Glomerular visceral epithelial cell (primary cell): Measurements from ENCODE around the gene NFE2L1.
"Not testable (repeated sequence)": the region's sequence is repeated elsewhere in the genome, so short reads cannot be mapped to it uniquely, and the experiment has no call there.

ENCODE experiments used
- DNase-seq: peaks from one replicate; pipeline ENCODE4 v3.0.0-alpha.2; 2016; ENCODE audit errors: extremely low spot score

The NFE2L1 gene, protein sequence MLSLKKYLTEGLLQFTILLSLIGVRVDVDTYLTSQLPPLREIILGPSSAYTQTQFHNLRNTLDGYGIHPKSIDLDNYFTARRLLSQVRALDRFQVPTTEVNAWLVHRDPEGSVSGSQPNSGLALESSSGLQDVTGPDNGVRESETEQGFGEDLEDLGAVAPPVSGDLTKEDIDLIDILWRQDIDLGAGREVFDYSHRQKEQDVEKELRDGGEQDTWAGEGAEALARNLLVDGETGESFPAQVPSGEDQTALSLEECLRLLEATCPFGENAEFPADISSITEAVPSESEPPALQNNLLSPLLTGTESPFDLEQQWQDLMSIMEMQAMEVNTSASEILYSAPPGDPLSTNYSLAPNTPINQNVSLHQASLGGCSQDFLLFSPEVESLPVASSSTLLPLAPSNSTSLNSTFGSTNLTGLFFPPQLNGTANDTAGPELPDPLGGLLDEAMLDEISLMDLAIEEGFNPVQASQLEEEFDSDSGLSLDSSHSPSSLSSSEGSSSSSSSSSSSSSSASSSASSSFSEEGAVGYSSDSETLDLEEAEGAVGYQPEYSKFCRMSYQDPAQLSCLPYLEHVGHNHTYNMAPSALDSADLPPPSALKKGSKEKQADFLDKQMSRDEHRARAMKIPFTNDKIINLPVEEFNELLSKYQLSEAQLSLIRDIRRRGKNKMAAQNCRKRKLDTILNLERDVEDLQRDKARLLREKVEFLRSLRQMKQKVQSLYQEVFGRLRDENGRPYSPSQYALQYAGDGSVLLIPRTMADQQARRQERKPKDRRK

DNA sequence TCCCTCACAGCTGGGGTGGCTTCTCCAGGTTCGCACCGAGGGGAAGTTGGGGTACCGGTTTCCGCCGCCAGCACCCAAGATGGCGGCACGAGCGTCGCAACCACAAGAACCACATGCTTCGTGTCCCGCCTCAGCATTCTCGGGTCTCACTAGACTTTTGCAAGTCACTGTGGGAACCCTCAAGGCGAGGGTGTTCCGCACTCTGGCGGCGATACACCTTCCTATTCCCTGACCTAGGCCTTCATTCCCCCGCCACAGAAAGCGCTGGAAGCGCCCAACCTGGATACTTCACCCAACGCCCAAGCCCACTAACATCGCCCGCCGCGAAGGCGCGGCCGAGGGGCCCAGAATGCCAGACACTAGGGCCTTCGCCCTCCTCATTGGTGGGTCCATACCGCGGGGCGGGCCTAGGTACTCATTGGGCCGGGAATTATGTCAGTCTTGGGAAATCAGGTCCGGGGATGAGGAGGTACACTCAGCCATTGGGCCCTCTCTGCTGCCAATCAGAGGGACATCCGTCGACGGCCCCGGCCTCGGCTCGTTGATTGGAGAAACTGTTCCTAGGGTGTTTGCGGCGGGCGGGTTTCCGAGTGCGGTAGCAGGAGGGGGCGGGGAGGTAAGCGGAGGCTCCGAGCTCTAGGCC is at the start of gene NFE2L1:
TSS of gene NFE2L1 (plus strand) at position 619 of the 643 bp plus-strand sequence. CDS start 2,760 bp downstream, outside the sequence.
- DNase-seq: peak; percentile 100

DNA sequence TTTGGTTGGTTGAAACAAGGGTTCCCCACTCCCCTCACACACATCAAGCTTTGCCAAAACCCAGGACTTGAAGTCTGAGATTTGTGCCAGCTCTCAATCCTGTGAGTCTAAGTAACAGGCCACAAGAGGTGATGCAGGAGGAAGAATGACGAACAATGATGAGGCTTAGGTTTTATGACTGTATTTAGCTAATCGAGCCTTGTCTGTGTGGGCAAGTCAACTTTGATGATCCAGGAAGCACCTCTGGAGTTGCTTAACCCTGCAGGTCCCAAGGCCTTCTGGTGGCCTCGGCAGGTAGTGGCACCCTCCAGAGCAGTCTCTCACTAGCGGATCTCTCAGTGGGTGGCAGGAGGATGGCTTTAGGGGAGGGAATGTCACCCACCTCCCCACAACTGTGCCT is 48.6 kb upstream of the NFE2L1 start:
- DNase-seq: peak; percentile 34

DNA sequence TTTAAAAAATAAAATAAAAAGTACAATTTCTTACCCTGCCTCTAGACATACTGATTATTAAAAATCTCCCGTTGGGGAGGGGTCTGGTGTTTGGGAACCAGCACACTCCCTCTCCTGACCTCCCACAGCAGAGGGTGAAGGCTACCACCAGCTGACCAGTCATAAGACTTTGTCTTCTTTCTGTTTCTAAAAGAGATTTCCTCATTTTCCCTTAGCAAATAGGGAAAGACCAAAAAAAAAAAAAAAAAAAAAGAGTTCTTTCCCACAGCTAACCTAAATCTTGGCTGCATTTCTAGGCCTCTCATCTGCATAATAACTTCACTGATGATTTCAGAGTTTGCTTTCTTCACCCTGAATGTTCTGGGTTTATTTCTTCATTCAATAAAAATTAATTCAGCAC is 47.0 kb upstream of the NFE2L1 start:
- DNase-seq: no peak

DNA sequence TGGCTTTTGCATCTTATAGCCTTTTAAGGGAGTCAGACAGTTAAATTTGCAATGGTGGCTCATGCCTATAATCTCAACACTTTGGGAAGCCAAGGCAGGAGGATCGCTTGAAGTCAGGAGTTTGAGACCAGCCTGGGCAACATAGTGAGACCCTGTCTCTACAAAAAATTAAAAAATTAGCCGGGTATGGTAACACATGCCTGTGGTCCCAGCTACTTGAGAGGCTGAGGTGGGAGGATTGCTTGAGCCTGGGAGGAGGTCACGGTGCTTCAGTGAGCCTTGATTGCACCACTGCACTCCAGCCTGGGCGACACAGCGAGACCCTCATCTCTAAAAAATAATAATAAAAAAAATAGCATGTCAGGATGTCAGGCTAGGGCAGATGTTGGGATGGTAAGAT is 46.5 kb upstream of the NFE2L1 start:
- DNase-seq: not testable (repeated sequence)

DNA sequence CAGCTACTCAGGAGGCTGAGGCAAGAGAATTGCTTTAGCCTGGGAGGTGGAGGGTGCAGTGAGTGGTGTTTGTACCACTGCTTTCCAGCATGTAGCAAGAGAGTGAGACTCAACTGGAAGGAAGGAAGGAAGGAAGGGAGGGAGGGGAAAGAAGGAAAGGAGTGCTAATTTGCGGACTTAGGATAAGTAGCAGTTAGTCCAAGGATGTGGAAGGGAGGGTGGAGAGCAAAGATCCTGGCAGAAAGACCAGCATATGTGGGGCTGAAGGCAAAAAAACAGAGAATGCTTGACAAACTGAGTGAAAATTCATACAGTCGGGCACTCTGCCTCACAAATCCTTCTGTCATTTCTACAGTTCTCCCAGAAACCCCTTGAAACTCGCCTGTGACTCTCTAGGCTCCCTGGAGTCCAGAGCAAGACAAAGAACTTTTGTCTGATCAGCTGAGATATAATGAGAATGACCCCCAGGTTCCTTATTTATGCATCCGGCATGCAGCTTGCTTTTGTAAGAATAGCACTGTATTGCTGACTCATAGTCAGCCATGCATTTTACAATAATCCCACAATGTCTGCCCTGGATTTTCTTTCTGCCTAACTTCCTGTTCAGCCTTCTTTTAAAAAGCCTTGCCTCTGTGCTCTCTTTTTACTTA is 45.8 kb upstream of the NFE2L1 start:
- peak; percentile 82 for DNase-seq

DNA sequence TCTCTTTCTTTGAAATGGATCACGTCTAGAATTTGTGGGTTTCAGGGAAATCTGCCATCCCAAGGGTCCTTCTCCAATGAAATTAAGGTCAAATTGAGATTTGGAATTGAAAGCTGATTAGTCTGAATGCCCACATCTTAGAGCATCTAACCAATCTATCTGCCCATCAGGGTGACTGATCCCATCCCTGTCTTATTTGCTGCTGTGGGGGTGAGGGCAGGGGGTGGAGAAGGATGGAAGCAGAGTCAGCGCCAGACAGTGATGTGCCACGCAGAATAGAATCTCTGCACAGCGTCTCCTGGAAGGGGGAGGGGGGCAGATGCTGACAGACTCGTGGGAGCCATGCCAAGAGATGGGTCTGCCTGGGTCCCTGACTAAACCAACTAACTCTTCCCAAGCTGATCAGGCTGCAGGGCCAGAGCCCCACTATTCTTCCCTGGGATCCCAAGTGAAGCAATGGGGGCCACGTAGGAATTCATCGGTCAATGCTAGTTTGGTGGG is 45.2 kb upstream of the NFE2L1 start:
- peak; percentile 47 for DNase-seq

DNA sequence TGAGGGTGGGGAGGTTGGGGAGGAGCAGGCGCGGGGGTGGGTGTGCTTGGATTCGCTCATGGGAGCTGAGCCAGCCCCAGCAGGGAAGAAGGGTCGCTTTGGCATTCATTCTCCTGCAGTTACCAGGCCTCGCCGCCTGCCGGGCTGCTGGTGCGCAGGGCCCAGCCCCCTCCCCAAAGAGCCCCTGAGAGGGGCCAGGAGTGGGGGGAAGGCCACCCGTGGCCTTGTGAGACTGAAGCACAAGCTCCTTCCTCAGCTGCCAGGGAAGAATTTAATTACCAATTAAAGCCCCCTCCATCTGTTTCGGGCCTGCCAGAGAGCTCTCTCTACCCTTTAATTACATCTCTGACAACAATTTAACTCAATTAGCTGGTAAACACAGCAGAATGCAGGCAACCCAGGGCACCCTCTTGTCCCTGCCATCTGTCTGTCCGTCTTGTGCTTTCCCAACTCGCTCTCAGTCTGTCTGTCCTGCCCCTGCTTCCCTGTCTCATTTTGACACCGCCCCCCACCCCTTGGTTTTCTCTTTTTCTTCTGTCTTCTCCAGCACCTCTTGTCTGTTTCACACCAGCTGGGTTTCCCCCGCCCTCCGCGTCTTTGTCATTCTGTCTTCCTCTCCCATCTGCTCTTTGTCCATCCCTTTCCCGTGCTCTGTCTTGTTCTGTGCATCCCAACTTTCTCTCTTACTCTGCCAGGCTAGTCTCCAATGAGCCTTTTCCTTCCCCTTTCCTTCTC is 44.6 kb upstream of the NFE2L1 start:
- DNase-seq: no peak

DNA sequence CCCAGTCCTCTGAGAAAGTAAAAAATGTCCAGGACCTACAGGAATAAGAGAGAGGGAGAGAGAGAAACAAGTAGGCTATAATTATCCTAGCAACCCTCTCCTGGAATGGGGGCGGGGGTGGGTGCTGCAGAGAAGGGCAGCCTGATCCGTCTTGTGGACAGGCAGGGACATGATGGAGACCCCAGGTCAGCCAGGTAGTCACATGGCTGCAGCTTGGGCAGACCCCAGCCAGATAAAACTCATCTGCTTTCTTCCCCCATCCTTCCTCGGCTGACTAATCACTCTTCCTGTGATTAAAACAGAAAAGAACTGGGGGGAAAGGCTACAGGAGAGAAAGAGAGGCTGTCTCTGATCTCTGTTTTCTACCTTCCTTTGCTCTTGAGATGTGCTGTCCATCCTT is 43.2 kb upstream of the NFE2L1 start:
- DNase-seq: no peak

DNA sequence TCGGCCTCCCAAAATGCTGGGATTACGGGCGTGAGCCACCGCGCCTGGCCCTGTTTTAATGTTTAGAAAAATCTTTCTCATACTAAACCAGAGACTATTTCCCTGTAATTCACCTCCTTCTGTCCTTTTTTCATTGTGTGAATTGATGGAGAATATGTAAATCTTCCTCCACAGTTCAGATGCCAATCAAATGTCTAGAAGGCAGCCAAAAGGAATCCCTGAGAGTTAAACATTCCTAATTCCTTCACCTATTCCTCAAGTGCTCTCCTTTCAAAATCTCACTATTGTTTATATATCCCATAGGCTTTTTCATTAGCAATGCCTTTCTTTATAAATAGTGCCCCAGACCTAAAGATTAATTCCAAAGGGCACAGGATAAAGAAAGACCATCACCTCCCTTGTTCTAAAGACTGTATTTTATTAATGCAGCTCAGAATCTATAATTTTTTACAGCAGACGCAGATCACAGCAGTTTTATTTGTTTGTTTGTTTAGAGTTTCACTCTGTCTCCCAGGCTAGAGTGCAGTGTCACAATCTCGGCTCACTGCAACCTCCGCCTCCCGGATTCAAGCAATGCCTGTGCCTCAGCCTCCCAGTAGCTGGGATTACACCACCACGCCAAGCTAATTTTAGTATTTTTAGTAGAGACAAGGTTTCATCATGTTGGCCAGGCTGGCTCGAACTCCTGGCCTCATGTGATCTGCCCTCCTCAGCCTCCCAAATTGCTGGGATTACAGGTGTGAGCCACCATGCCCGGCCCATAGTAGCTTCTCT is 41.0 kb upstream of the NFE2L1 start:
- DNase-seq: no peak

DNA sequence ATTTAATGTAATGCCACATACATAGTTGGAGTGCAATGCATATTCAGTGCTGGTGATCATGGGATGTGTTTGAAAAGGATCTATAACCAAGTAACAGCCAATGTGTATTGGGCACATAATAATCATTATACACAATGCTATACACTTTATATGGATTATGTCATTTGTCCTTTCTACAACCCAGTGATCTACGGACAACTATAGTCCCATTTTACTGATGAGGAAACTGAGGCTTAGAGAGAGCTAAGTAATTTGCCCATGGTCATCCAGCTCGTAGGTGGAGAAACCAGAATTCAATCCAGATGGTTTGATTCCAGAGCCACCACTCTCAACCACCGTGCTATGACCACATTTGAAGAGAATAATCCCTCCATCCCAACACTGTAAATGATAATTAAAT is 38.0 kb upstream of the NFE2L1 start:
- DNase-seq: no peak

DNA sequence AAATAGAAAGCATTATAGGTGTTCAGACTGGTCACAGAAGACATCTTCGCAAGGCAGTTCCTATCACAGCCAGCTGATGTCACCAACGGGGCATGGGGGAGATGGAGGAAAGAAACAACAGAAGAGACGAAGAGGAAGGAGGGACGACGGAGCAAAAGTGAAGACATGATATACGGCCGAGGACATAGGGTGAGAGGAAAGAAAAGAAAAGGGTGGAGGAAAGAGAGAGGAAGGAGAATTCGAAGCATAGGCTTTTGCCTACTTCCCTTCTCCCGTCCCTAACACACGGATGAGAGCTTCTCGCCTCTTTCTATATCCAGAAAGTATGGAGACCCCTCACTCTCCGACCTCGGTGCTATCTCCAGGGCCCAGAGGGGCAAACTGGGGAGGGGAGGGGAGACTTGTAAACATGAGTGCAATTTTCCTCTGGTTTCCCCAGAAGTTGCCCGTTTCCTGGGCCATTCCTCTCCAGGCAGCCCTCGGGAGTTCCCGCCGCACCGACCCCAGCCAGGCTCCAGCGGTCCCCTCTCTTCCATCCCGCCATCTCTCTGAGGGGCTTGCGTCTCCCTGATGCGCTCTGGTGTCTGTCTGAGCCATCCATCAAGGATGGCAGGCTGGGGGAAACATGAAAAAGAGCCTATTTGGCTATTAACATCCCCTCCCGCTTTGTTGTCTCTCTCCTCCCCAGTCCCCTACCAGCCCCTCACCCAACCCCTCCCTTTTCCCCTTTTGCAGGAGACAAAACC is 36.6 kb upstream of the NFE2L1 start:
- DNase-seq: peak; percentile 34

DNA sequence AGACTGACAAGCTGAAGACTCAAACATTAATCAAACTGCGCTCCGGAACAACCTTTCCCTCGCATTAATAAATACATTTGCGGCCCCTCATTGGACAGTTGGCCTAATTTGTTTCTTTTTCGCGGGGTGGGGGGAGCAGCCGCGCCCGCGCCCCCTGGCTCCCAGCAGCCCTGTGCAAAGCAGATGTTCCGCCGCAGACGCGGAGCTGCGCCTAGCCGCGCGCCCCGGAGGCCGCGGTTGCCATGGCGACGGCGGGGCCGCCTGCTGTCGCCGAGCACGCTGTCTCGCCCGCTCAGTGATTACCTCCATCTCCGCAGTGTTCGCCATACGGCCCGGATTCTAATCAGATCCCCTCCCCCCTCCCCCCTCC is 36.0 kb upstream of the NFE2L1 start:
- no peak for DNase-seq

DNA sequence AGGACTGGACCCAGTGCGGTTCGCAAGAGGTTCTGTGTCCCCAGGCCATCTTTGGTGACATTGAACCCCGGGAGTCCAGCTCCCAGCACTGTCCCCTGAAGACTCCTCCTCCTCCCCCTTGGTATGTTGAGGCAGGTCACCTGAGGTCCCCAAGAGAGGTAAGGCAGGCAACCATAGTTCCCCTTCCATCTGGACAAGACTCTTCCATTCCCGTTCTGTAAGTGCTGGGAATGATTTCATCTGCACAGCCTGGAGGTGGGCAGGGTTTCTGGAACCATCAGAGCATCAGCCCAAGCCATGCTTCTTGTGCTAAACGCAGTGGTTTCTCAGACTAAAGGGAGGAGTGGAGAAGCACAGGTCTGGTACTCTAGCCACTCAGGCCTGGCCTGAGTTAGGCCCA is 35.5 kb upstream of the NFE2L1 start:
- DNase-seq: no peak

DNA sequence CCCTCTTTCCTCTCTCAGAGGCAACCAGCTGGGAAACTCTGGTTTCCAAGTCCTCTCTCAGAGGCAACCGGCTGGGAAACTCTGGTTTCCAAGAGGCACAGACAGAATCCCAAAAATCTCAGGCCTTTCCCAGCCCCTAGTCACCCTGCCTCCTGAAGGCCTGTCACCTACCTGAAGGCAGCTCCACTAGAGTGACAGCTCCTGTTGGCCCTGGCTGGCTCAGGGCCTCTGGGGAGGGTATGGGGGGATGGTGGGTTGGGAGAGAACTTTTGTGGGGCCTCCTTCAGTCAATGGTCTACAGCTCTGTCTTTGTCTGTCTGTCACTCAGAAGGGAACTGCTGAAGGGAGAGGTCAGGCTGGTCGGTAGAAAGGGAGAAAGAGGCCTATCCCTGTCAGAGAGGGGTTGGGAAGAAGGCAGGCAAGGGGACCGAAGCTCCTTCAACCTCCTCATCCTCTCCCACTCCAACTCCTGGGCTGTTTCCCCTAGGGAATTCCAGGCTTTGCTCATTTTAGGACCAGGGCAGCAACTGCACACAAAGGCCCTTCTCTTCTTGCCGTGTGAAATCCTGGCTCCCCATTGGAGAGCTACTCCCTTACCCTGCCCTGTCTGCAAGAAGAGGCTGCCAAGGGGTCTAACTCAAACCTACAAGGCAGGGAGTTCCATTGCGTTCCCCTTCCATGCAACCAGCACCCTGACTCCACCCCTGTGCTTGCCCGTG is 34.1 kb upstream of the NFE2L1 start:
- no peak for DNase-seq

DNA sequence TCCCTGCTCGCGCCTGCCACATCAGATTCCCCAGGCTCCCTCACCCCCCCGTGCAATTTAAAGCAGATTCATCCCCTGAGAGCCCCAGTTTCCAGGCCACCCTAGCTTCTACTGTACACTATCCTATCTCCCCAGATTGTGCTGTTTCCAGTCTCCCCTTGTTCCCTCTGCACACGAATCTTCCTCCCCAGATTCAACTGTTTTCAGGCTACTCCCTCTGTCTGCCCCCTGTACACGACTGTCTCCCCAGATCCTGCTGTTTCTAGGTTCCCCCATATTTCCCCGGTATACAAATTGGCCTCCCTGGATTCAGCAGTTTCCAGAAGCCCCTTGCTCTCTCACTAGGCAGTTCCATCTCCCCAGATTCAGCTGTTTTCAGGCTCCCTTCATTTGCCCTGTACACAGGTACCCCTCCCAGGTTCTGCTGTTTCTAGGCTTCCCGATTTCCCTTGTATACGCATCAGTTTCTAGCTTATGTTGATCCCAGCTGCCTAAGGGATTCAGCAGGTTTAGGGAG is 33.5 kb upstream of the NFE2L1 start:
- no peak for DNase-seq

DNA sequence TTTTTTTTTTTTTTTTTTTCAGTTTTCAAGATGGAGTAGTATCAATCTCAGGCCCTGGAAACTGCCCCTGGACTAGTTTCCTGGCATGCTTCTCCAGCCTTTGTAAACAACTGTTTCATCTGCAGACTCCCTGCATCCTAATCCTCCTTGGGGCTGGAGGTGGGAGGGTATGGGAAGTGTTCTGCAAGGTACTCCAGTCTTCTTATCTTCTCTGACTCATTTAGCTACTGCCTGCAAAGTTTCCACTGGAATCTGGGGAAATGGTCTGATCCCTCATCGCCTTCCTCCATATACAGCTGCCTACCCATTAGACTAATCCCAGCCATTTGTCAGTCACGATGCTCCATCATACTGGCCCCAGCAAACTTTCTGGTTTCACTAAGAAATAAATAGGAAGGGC is 32.0 kb upstream of the NFE2L1 start:
- DNase-seq: no peak

DNA sequence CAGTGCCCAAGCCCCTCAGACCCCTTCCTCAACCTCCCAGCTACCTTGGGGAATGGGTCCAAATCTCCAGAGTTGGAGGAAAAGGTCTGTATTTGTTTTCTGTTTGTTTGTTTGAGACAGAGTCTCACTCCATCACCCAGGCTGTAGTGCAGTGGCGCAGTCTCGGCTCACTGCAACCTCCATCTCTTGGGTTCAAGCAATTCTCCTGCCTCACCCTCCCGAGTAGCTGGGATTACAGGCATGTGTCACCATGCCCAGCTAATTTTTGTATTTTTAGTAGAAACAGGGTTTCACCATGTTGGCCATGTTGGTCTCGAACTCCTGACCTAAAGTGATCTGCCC is 30.4 kb upstream of the NFE2L1 start:
- not testable (repeated sequence) for DNase-seq

DNA sequence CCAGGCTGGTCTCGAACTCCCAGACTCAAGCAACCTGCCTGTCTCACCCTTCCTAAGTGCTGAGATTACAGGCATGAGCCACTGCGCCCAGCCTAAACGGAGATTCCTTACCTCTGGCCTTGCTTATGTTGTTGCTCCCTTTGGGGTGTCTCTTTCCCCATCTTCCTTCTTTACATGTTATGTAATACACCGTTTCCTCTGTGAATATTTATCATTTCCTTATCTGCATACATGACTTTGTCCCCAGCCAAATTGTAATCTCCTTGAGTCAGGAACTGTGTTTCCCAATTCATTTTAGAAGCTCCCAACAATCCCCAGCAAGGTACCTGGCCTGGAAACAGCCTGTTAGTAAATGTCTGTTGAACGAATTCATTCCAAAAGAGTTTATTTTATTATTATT is 26.2 kb upstream of the NFE2L1 start:
- no peak for DNase-seq

DNA sequence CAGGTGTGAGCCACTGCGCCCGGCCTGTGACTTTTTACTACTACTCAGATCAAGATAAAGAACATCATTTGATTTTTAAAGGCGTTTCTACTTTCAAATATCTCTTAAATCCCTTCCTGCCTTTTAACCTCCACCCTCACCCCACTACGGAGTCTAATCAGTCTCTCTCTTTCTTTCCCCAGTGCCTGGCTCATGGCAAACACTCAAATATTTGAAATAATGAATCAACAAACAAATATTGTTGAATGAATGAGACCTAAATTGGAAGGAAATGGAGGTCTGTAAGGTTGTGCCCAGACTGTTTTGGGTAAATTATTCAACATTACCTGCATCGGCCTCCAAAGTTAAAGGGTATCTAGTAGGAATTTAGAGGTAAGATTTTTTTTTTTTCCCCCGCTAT is 25.3 kb upstream of the NFE2L1 start:
- no peak for DNase-seq
